K562 (cell line): Measurements from ENCODE around the gene ZEB2. TPM values are rescaled to one million over a fixed set of nuclear protein-coding genes. Genes with fewer than 3 reads are reported as not detected.
A peak's percentile ranks its signal among the peaks of the same experiment; 100 is the strongest.

Experiments used
- ARID2 ChIP-seq: fragments of 450-650 bp; IDR thresholded peaks from 2 replicates; pipeline ENCODE4 v1.6.1; 2017; ENCODE audit warnings: antibody characterized with exemption, mild to moderate bottlenecking
- BRD9 ChIP-seq: fragments of 450-650 bp; IDR thresholded peaks from 2 replicates; pipeline ENCODE4 v1.6.1; 2018; ENCODE audit warnings: low read depth; ENCODE audit not compliant: partially characterized antibody
- BRF1 ChIP-seq: IDR thresholded peaks from 3 replicates; pipeline ENCODE4 v1.6.1; 2011; ENCODE audit warnings: borderline replicate concordance, mild to moderate bottlenecking; ENCODE audit not compliant: insufficient read length; ENCODE audit errors: extremely low read depth
- CREM ChIP-seq: IDR thresholded peaks from 2 replicates; pipeline ENCODE4 v1.6.1; 2014; ENCODE audit warnings: antibody characterized with exemption, low read depth
- FOXM1 ChIP-seq, 2 experiments: fragments of 450-650 bp in 1 of 2; sonication (generic) in 1 of 2; formaldehyde crosslinking in 1 of 2; IDR thresholded peaks; 2 replicates each; pipeline versions ENCODE4 v1.6.1 to v1.9.0; 2017 to 2022; ENCODE audit warnings: low read depth in 2 of 2, mild to moderate bottlenecking in 2 of 2, missing genetic modification reagents in 1 of 2, moderate library complexity in 1 of 2
- FOXP4 ChIP-seq: sonication (generic); formaldehyde crosslinking; IDR thresholded peaks from 2 replicates; pipeline ENCODE4 v1.8.0; 2022; ENCODE audit warnings: mild to moderate bottlenecking, missing genetic modification reagents, borderline replicate concordance
- GATAD2A ChIP-seq: fragments of 450-650 bp; IDR thresholded peaks from 2 replicates; pipeline ENCODE4 v1.6.1; 2017
- HDGF ChIP-seq: fragments of 450-650 bp; IDR thresholded peaks from 2 replicates; pipeline ENCODE4 v1.6.1; 2016
- MED1 ChIP-seq: sonication (generic); formaldehyde crosslinking; IDR thresholded peaks from 2 replicates; pipeline ENCODE4 v1.8.1; 2023; ENCODE audit warnings: missing genetic modification reagents, borderline replicate concordance
- NEUROD1 ChIP-seq: fragments of 150-350 bp; IDR thresholded peaks from 2 replicates; pipeline ENCODE4 v1.6.1; 2014; ENCODE audit warnings: borderline replicate concordance, low read length, low read depth; ENCODE audit not compliant: partially characterized antibody
- RBM17 ChIP-seq: fragments of 200-400 bp; formaldehyde crosslinking; IDR thresholded peaks from 2 replicates; pipeline ENCODE4 v1.6.1; 2017; ENCODE audit warnings: low read depth, mild to moderate bottlenecking, low read length, borderline replicate concordance
- RBM39 ChIP-seq: fragments of 200-400 bp; formaldehyde crosslinking; optimal IDR thresholded peaks from 2 replicates; pipeline ENCODE3; 2018; ENCODE audit warnings: low read depth, low read length
- RNF219 ChIP-seq: fragments of 250-450 bp; sonication (Bioruptor Pico); IDR thresholded peaks from 2 replicates; pipeline ENCODE4 v1.5.0; 2022; ENCODE audit warnings: mild to moderate bottlenecking
- TOE1 ChIP-seq, 2 experiments: fragments of 450-650 bp in 1 of 2; sonication (generic) in 1 of 2; formaldehyde crosslinking in 1 of 2; IDR thresholded peaks; 2 replicates each; pipeline versions ENCODE4 v1.7.1 to v1.8.0; 2016 to 2022; ENCODE audit warnings: borderline replicate concordance in 2 of 2, mild to moderate bottlenecking in 2 of 2, antibody characterized with exemption in 1 of 2, inconsistent platforms in 1 of 2, low read depth in 1 of 2, missing genetic modification reagents in 1 of 2, moderate library complexity in 1 of 2
- TSHZ1 ChIP-seq: fragments of 250-450 bp; sonication (Bioruptor Pico); IDR thresholded peaks from 2 replicates; pipeline ENCODE4 v1.4.0; 2020; ENCODE audit warnings: mild to moderate bottlenecking, moderate library complexity
- ZBED1 ChIP-seq: IDR thresholded peaks from 2 replicates; pipeline ENCODE4 v1.6.1; 2014
- ZBTB12 ChIP-seq: fragments of 250-450 bp; sonication (Bioruptor Pico); IDR thresholded peaks from 2 replicates; pipeline ENCODE4 v1.4.0; 2020
- ZNF41 ChIP-seq: fragments of 250-450 bp; sonication (Bioruptor Pico); conservative IDR thresholded peaks from 2 replicates; pipeline ENCODE4 v1.4.0; 2020; ENCODE audit warnings: mild to moderate bottlenecking
- polyA plus RNA-seq, 8 experiments: library from polyadenylated mRNA; depleted of rRNA in 4 of 8; stranded (reverse) in 5 of 8; unstranded in 3 of 8; fragments of >200 nt; fragmentation: Nextera tagmentation in 2 of 8; fragmentation: Illumina TruSeq in 1 of 8; extraction: Ambion mirVana in 2 of 8; extraction: Trizol in 1 of 8; gene quantifications; 2 replicates each; pipeline versions ENCODE4 v1.2.1 to v1.2.3, GENCODE V29; 2011 to 2014; ENCODE audit warnings: inconsistent platforms in 1 of 8, missing spikeins in 1 of 8
- total RNA-seq, 7 experiments: library from RNA; depleted of rRNA in 6 of 7; stranded (reverse); fragments of >200 nt in 6 of 7; fragmentation: Illumina TruSeq in 2 of 7; extraction: Trizol in 2 of 7; gene quantifications; 2 replicates each; pipeline versions ENCODE4 v1.2.1 to v1.2.3, GENCODE V29; 2011 to 2021; ENCODE audit warnings: low replicate concordance in 1 of 7

The ZEB2 gene
- total and polyA plus RNA-seq, 9 of the 15 experiments (the other 6 are each of a cell fraction or from before 2014, with no cell fraction given) = 15.1 to 113 (median 72.3) TPM

- no peak for TF ChIP-seq TSHZ1 (CRISPR knock-in tag)
- TF ChIP-seq ARID2 = no peak
- no peak for TF ChIP-seq MED1 (CRISPR knock-in tag)
- TF ChIP-seq ZBED1 = peak; percentile 97
- no peak for TF ChIP-seq BRF1
- TF ChIP-seq FOXM1 (IDR thresholded peaks at IDR 0.05; ENCODE audit: low read depth) = 0 out of 2 replicates have a peak, but pooled peaks have one; percentile 18
- TF ChIP-seq FOXM1 (CRISPR knock-in tag; IDR thresholded peaks at IDR 0.05; ENCODE audit: low read depth) = no peak
- TF ChIP-seq ZNF41 = no peak
- no peak for TF ChIP-seq ZBTB12 (CRISPR knock-in tag)
- TF ChIP-seq BRD9 = no peak
- TF ChIP-seq CREM = peak; percentile 60; the same call in 1 of the 2 replicates
- TF ChIP-seq FOXP4 (CRISPR knock-in tag) = no peak
- TF ChIP-seq RNF219 = no peak
- TF ChIP-seq HDGF = no peak
- TF ChIP-seq GATAD2A = no peak
- no peak for TF ChIP-seq RBM17
- TF ChIP-seq NEUROD1 = no peak
- TF ChIP-seq RBM39 = no peak
- TF ChIP-seq TOE1 (IDR thresholded peaks at IDR 0.05; ENCODE audit: borderline replicate concordance) = no peak
- TF ChIP-seq TOE1 (CRISPR knock-in tag; IDR thresholded peaks at IDR 0.05; ENCODE audit: borderline replicate concordance, low read depth) = no peak
Measured at GRCh38 chr2:144358979-144359541, 160.9 kb downstream of the ZEB2 start (continued).
